Heart right ventricle (tissue), 16 donors: ENCODE results near the gene CRMP1. TPM values are rescaled to one million over a fixed set of nuclear protein-coding genes. Genes with fewer than 3 reads are reported as not detected.

Experiments used
- ATAC-seq, 8 donors: fragments of 200-7000 bp; cut with Tn5 transposase; one replicate each; pipeline ENCODE4 v1.9.1; 2020; ENCODE audit warnings: mild to moderate bottlenecking in 8 of 8, moderate library complexity in 8 of 8, moderate number of reproducible peaks in 1 of 8
- DNase-seq, 2 donors: peaks; one replicate each; pipeline ENCODE4 v3.0.0-alpha.2; 2020
- H3K27ac ChIP-seq, 10 donors: fragments of 200-600 bp; sonication (generic) in 2 of 10; one replicate each; pipeline versions ENCODE4 v1.5.0 to v1.8.0; 2020 to 2022; ENCODE audit warnings: mild to moderate bottlenecking in 3 of 10
- H3K27me3 ChIP-seq, 7 donors: fragments of 200-600 bp; one replicate each; pipeline ENCODE4 v1.8.0; 2021 to 2022; ENCODE audit warnings: mild to moderate bottlenecking in 2 of 7
- H3K36me3 ChIP-seq, 9 donors: fragments of 200-600 bp; sonication (generic) in 1 of 9; one replicate each; pipeline versions ENCODE4 v1.5.0 to v1.8.0; 2020 to 2022; ENCODE audit warnings: mild to moderate bottlenecking in 2 of 9
- H3K4me1 ChIP-seq, 9 donors: fragments of 200-600 bp; sonication (generic) in 1 of 9; one replicate each; pipeline versions ENCODE4 v1.5.0 to v1.8.0; 2020 to 2022; ENCODE audit warnings: mild to moderate bottlenecking in 4 of 9
- H3K4me3 ChIP-seq, 10 donors: fragments of 200-600 bp; sonication (generic) in 2 of 10; one replicate each; pipeline versions ENCODE4 v1.5.0 to v1.8.0; 2020 to 2022; ENCODE audit warnings: mild to moderate bottlenecking in 7 of 10, moderate library complexity in 2 of 10
- H3K9me3 ChIP-seq, 11 donors: fragments of 200-600 bp in 10 of 11; sonication (generic) in 2 of 11; one replicate each; pipeline versions ENCODE4 v1.5.0 to v1.8.0; 2013 to 2022; ENCODE audit warnings: mild to moderate bottlenecking in 2 of 11, control low read depth in 1 of 11, moderate library complexity in 1 of 11
- WGBS, 2 donors: extraction: QIAGEN DNeasy Blood & Tissue Kit; methylation state at CpG; one replicate each; pipeline ENCODE4 v1.1.7; 2013; ENCODE audit warnings: inconsistent platforms in 1 of 2; 5-methylcytosine and 5-hydroxymethylcytosine counted together
- intact Hi-C, 10 donors: fragments of 100-400 bp; cut with DNase I; formaldehyde crosslinking; loops; one replicate each; pipeline versions ENCODE4 v1.11.1 to v1.14.2; 2022
- polyA plus RNA-seq, 2 donors: library from polyadenylated mRNA; stranded (reverse); fragments of 200-250 nt; gene quantifications; one replicate each; pipeline ENCODE4 v1.2.3, GENCODE V29; 2013
- total RNA-seq, 10 donors: library from RNA; stranded (reverse); fragmentation: NEBNext Ultra II Directional in 3 of 10; extraction: Animal tissue kit (Norgen Biotek cat#: 25700) in 3 of 10; gene quantifications; one replicate each; pipeline versions ENCODE4 v1.2.1 to v1.2.4, GENCODE V29; 2021 to 2023
- TF ChIP-seq, protein P1 (sequence below), 9 donors: fragments of 200-600 bp; sonication (generic) in 2 of 9; IDR thresholded peaks; one replicate each; pipeline versions ENCODE4 v1.5.0 to v1.8.0; 2021 to 2022; ENCODE audit warnings: antibody characterized with exemption in 9 of 9, mild to moderate bottlenecking in 5 of 9, moderate library complexity in 1 of 9
- donor health status: Arrhythmogenic right ventricular cardiomyopathy.
- donor health status: ischemic (EF 13 %, LVEDD 7.1; RV severe dilation, severe dysfunction).
- donor health status: healthy with polysubstance abuse.
- donor health status: DM: no; HTN: yes; CAD: no.
- donor health status: DM: no; HTN: no; CAD: no.
- donor health status: ischemic (EF 25% LVEDD 6.9; RV normal size, moderate dysfunction).
- donor health status: ischemic (EF 25% LVEDD 5.7; RV mildly dilated, moderate dysfunction).
- donor health status: healthy.
- donor health status: DM: yes; HTN: yes; CAD: no.
- donor health status: Ischemic cardiomyopathy.
- donor health status: ischemic (EF 35%, LVEDD 5.7; RV mildly dilated, moderate dysfunction).
- donor health status: nonischemic (EF 11% LVEDD 7.7; RV severe dilation, severe dysfunction).
- donor health status: DM: yes; HTN: yes; CAD: no.
- donor health status: PGD.
- donor health status: ischemic (EF 29% LVEDD 5.4; RV normal size, mild dysfunction).
- donor health status: nonischemic (EF 23%, LVEDD 6.1; RV moderate dilation, normal function).

Gene CRMP1
- total and polyA plus RNA-seq, 12 donors: 0.40 to 2.3 (median 0.95) TPM

- Histone ChIP-seq H3K4me3 (no peak overlapping the region), H3K4me1 (peaks cover 0 to 21% (median 11%) of the 10 kb centered on the region in 9 donors), H3K27ac (no peak overlapping the region), H3K36me3 (no peaks in the 10 kb centered on the region), H3K27me3 (peaks cover 33 to 98% (median 97%) of the 10 kb centered on the region in 7 donors), H3K9me3 (peaks cover 0 to 11% (median 0%) of the 10 kb centered on the region in 11 donors)
- WGBS, 2 donors: 30 to 31% methylated on average over 7 of the region's 7 CpGs
- TF ChIP-seq, protein P1, sequence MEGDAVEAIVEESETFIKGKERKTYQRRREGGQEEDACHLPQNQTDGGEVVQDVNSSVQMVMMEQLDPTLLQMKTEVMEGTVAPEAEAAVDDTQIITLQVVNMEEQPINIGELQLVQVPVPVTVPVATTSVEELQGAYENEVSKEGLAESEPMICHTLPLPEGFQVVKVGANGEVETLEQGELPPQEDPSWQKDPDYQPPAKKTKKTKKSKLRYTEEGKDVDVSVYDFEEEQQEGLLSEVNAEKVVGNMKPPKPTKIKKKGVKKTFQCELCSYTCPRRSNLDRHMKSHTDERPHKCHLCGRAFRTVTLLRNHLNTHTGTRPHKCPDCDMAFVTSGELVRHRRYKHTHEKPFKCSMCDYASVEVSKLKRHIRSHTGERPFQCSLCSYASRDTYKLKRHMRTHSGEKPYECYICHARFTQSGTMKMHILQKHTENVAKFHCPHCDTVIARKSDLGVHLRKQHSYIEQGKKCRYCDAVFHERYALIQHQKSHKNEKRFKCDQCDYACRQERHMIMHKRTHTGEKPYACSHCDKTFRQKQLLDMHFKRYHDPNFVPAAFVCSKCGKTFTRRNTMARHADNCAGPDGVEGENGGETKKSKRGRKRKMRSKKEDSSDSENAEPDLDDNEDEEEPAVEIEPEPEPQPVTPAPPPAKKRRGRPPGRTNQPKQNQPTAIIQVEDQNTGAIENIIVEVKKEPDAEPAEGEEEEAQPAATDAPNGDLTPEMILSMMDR (IDR thresholded peaks at IDR 0.05): no peak
- ATAC-seq (no peak), DNase-seq (no peak)
- intact Hi-C loops: no loop called here
Measured at GRCh38 chr4:5894266-5894665, 1.4 kb upstream of the CRMP1 start.

- H3K27ac ChIP-seq: no peak overlapping the region
- WGBS, 2 donors: 69% methylated on average over 8 of the region's 8 CpGs
- TF ChIP-seq, protein P1 (IDR thresholded peaks at IDR 0.05): no peak
- peaks cover 38 to 98% (median 97%) of the 10 kb centered on the region in 7 donors for H3K27me3 ChIP-seq
- peaks cover 0 to 25% (median 11%) of the 10 kb centered on the region in 9 donors for H3K4me1 ChIP-seq
- peaks cover 0 to 11% (median 0%) of the 10 kb centered on the region in 11 donors for H3K9me3 ChIP-seq
- no peak overlapping the region for H3K4me3 ChIP-seq
- H3K36me3 ChIP-seq: no peaks in the 10 kb centered on the region
- intact Hi-C loops: no loop called here
- DNase-seq (no peak), ATAC-seq (no peak)
Measured at GRCh38 chr4:5893591-5893990, 705 bp upstream of the CRMP1 start.

GRCh38 chr4:5892323-5893003 is 423 bp downstream of the CRMP1 start:
- no peak for DNase-seq
- ATAC-seq: no peak
- Histone ChIP-seq H3K4me1 (peaks cover 5 to 36% (median 18%) of the 10 kb centered on the region in 9 donors), H3K36me3 (no peaks in the 10 kb centered on the region), H3K4me3 (no peak overlapping the region), H3K27me3 (peaks cover 49 to 98% (median 95%) of the 10 kb centered on the region in 7 donors), H3K27ac (no peak overlapping the region), H3K9me3 (peaks cover 0 to 9% (median 0%) of the 10 kb centered on the region in 11 donors)
- TF ChIP-seq, protein P1 (IDR thresholded peaks at IDR 0.05): no peak
- 1 to 2% methylated on average over 85 to 100 of the region's 100 CpGs for WGBS, 2 donors
- intact Hi-C loops: no loop called here

GRCh38 chr4:5891563-5892322 is 1.1 kb downstream of the CRMP1 start:
- H3K27ac ChIP-seq: no peak overlapping the region
- intact Hi-C loops: no loop called here
- DNase-seq (no peak), ATAC-seq (no peak)
- WGBS, 2 donors: 11 to 14% methylated on average over 34 of the region's 34 CpGs
- H3K4me1 ChIP-seq: peaks cover 7 to 40% (median 23%) of the 10 kb centered on the region in 9 donors
- no peak overlapping the region for H3K4me3 ChIP-seq
- peaks cover 50 to 98% (median 95%) of the 10 kb centered on the region in 7 donors for H3K27me3 ChIP-seq
- TF ChIP-seq, protein P1 (IDR thresholded peaks at IDR 0.05): no peak
- H3K36me3 ChIP-seq: no peaks in the 10 kb centered on the region
- peaks cover 0 to 1% (median 0%) of the 10 kb centered on the region in 11 donors for H3K9me3 ChIP-seq
